Neural cell (in vitro differentiated cells): Measurements from ENCODE around the gene KIAA1958. TPM values are rescaled to one million over a fixed set of nuclear protein-coding genes. Genes with fewer than 3 reads are reported as not detected.

Experiments
- H2AFZ ChIP-seq: fragments of 200-600, 300-800 bp; sonication (generic), shearing (Covaris generic); 2 replicates; pipeline ENCODE4 v1.6.0; 2014; ENCODE audit warnings: low read depth, mild to moderate bottlenecking, antibody characterized with exemption, low read length, moderate library complexity
- H3F3A ChIP-seq: fragments of 200-600 bp; shearing (Covaris generic); 2 replicates; pipeline ENCODE4 v1.6.1; 2016; ENCODE audit warnings: mild to moderate bottlenecking, moderate library complexity, mixed read lengths, antibody characterized with exemption, low read length; ENCODE audit not compliant: insufficient read depth, poor library complexity, severe bottlenecking
- H3K27ac ChIP-seq: fragments of 200-600, 300-800 bp; sonication (generic), shearing (Covaris generic); 2 replicates; pipeline ENCODE4 v1.5.1; 2014; ENCODE audit warnings: mild to moderate bottlenecking, low read length, moderate library complexity
- H3K27me3 ChIP-seq: fragments of 300-800, 200-600 bp; sonication (generic), shearing (Covaris generic); 2 replicates; pipeline ENCODE4 v1.6.0; 2014; ENCODE audit warnings: mild to moderate bottlenecking, low read depth, low read length, moderate library complexity; ENCODE audit not compliant: insufficient read depth
- H3K36me3 ChIP-seq: fragments of 300-800, 200-600 bp; sonication (generic), shearing (Covaris generic); 2 replicates; pipeline ENCODE4 v1.5.1; 2014; ENCODE audit warnings: mild to moderate bottlenecking, antibody characterized with exemption, low read length, moderate library complexity; ENCODE audit not compliant: insufficient read depth
- H3K4me2 ChIP-seq: fragments of 300-800, 200-600 bp; sonication (generic), shearing (Covaris generic); 2 replicates; pipeline ENCODE4 v1.6.0; 2014; ENCODE audit warnings: mild to moderate bottlenecking, low read length
- H3K4me3 ChIP-seq: fragments of 300-800, 200-600 bp; sonication (generic), shearing (Covaris generic); 2 replicates; pipeline ENCODE4 v1.5.1; 2014; ENCODE audit warnings: mild to moderate bottlenecking, low read length, moderate library complexity
- H3K79me2 ChIP-seq: fragments of 200-600 bp; shearing (Covaris generic); replicated peaks from 2 replicates; pipeline ENCODE4 v1.6.0; 2014; ENCODE audit warnings: mild to moderate bottlenecking, low read length, moderate library complexity; ENCODE audit not compliant: insufficient read depth
- H3K9ac ChIP-seq: fragments of 300-800, 200-600 bp; sonication (generic), shearing (Covaris generic); 2 replicates; pipeline ENCODE4 v1.6.1; 2016; ENCODE audit warnings: mild to moderate bottlenecking, low read length, mixed read lengths
- H3K9me2 ChIP-seq: fragments of 200-600 bp; shearing (Covaris generic); 2 replicates; pipeline ENCODE4 v1.6.1; 2016; ENCODE audit warnings: mild to moderate bottlenecking, low read length, mixed read lengths; ENCODE audit not compliant: insufficient read depth
- H3K9me3 ChIP-seq: fragments of 200-600, 300-800 bp; sonication (generic), shearing (Covaris generic); 2 replicates; pipeline ENCODE4 v1.6.1; 2016; ENCODE audit warnings: mild to moderate bottlenecking, mixed run types, low read length, moderate library complexity, mixed read lengths
- H4K20me1 ChIP-seq: fragments of 200-600 bp; shearing (Covaris generic); 2 replicates; pipeline ENCODE4 v1.6.1; 2016; ENCODE audit warnings: mild to moderate bottlenecking, mixed run types; ENCODE audit not compliant: insufficient read depth
- EP300 ChIP-seq: fragments of 450-650 bp; conservative IDR thresholded peaks from 2 replicates; pipeline ENCODE4 v1.6.1; 2014; ENCODE audit warnings: antibody characterized with exemption, mild to moderate bottlenecking, moderate library complexity; ENCODE audit not compliant: poor library complexity, severe bottlenecking
- EZH2 ChIP-seq: fragments of 200-600, 300-800 bp; shearing (Covaris generic), sonication (generic); IDR thresholded peaks from 2 replicates; pipeline ENCODE4 v1.6.1; 2014; ENCODE audit warnings: antibody characterized with exemption, low read length, borderline replicate concordance, mild to moderate bottlenecking; ENCODE audit not compliant: insufficient read depth, poor library complexity, severe bottlenecking
- MXI1 ChIP-seq: fragments of 450-650 bp; conservative IDR thresholded peaks from 2 replicates; pipeline ENCODE4 v1.6.1; 2014; ENCODE audit warnings: antibody characterized with exemption, mild to moderate bottlenecking; ENCODE audit not compliant: poor library complexity, severe bottlenecking
- POLR2AphosphoS5 ChIP-seq: IDR thresholded peaks from 2 replicates; pipeline ENCODE4 v1.6.1; 2012
- RAD21 ChIP-seq: fragments of 450-650 bp; conservative IDR thresholded peaks from 2 replicates; pipeline ENCODE4 v1.6.1; 2014; ENCODE audit warnings: antibody characterized with exemption, mild to moderate bottlenecking, moderate library complexity
- REST ChIP-seq: IDR thresholded peaks from 2 replicates; pipeline ENCODE4 v1.6.1; 2012; ENCODE audit warnings: borderline replicate concordance
- SMC3 ChIP-seq: fragments of 450-650 bp; conservative IDR thresholded peaks from 2 replicates; pipeline ENCODE4 v1.6.1; 2014; ENCODE audit warnings: antibody characterized with exemption, mild to moderate bottlenecking, moderate library complexity; ENCODE audit not compliant: poor library complexity
- TAF1 ChIP-seq: IDR thresholded peaks from 2 replicates; pipeline ENCODE4 v1.6.1; 2012; ENCODE audit warnings: low read depth
- polyA plus RNA-seq: library from polyadenylated mRNA; depleted of rRNA; stranded (reverse); fragments of >200 nt; gene quantifications from 2 replicates; pipeline ENCODE4 v1.2.3, GENCODE V29; 2014
- TF ChIP-seq, protein P1 (sequence below): fragments of 450-650 bp; IDR thresholded peaks from 2 replicates; pipeline ENCODE4 v1.5.1; 2014; ENCODE audit warnings: antibody characterized with exemption, mild to moderate bottlenecking, moderate library complexity; ENCODE audit not compliant: poor library complexity, severe bottlenecking

The KIAA1958 gene
- polyA plus RNA-seq, 1 donor from 2014 or later: 8.4 TPM

DNA sequence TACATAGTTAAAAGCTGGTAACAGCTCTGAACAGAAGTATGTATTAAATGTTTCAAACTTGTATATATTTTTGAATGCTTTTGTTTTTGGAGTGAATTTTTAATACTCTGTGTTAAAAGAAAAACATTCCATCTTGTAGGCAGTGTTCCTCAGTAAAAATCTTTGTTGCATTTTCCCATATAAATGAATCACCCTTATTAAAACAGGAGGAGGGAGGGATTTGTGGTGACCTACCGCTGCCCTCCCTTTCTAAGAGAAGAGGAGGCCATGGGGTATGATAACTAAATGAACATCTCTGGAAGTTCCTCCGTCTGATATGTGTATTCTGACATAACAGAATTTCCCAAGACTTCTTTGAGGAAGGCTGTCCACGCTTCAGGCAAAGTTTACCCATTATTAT, 177.9 kb downstream of the KIAA1958 start:
- no peak overlapping the region for H3K27ac ChIP-seq
- no peaks in the 10 kb centered on the region for H3K9me3 ChIP-seq
- H3K36me3 ChIP-seq: no peaks in the 10 kb centered on the region
- TF ChIP-seq RAD21 (no peak), EP300 (no peak), TAF1 (no peak), MXI1 (no peak), REST (no peak), SMC3 (no peak), EZH2 (no peak), POLR2AphosphoS5 (no peak)
- TF ChIP-seq, protein P1, sequence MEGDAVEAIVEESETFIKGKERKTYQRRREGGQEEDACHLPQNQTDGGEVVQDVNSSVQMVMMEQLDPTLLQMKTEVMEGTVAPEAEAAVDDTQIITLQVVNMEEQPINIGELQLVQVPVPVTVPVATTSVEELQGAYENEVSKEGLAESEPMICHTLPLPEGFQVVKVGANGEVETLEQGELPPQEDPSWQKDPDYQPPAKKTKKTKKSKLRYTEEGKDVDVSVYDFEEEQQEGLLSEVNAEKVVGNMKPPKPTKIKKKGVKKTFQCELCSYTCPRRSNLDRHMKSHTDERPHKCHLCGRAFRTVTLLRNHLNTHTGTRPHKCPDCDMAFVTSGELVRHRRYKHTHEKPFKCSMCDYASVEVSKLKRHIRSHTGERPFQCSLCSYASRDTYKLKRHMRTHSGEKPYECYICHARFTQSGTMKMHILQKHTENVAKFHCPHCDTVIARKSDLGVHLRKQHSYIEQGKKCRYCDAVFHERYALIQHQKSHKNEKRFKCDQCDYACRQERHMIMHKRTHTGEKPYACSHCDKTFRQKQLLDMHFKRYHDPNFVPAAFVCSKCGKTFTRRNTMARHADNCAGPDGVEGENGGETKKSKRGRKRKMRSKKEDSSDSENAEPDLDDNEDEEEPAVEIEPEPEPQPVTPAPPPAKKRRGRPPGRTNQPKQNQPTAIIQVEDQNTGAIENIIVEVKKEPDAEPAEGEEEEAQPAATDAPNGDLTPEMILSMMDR: no peak
- no peaks in the 10 kb centered on the region for H3F3A ChIP-seq
- no peaks in the 10 kb centered on the region for H3K27me3 ChIP-seq
- no peak overlapping the region for H2AFZ ChIP-seq
- H4K20me1 ChIP-seq: no peaks in the 10 kb centered on the region
- H3K9ac ChIP-seq: no peak overlapping the region
- no peaks in the 10 kb centered on the region for H3K79me2 ChIP-seq
- no peaks in the 10 kb centered on the region for H3K9me2 ChIP-seq
- no peak overlapping the region for H3K4me2 ChIP-seq
- H3K4me3 ChIP-seq: no peak overlapping the region

- no peak overlapping the region for H2AFZ ChIP-seq
- no peaks in the 10 kb centered on the region for H3K9me3 ChIP-seq
- no peak overlapping the region for H3K4me3 ChIP-seq
- no peak overlapping the region for H3K9ac ChIP-seq
- H3K9me2 ChIP-seq: no peaks in the 10 kb centered on the region
- no peaks in the 10 kb centered on the region for H3K36me3 ChIP-seq
- H3F3A ChIP-seq: no peaks in the 10 kb centered on the region
- no peak overlapping the region for H3K27ac ChIP-seq
- no peak overlapping the region for H3K4me2 ChIP-seq
- no peaks in the 10 kb centered on the region for H4K20me1 ChIP-seq
- no peak for TF ChIP-seq REST
- no peaks in the 10 kb centered on the region for H3K79me2 ChIP-seq
- H3K27me3 ChIP-seq: no peaks in the 10 kb centered on the region
Measured at GRCh38 chr9:112665347-112665746, 178.7 kb downstream of the KIAA1958 start.
